ENCODE data around the gene GALNT10.

- TF ChIP-seq ZNF274 (IDR thresholded peaks at IDR 0.05; ENCODE audit: low read depth, low read length) = no peak
- no peak for TF ChIP-seq YY1 (IDR thresholded peaks at IDR 0.05; ENCODE audit: insufficient read depth, insufficient read length)
Observed at GRCh38 chr5:154372661-154373060, 182.1 kb downstream of the GALNT10 start.

Data from NT2/D1 (cell line).